Stimulated activated CD8-positive, alpha-beta memory T cell treated with anti-CD3 and anti-CD28 coated beads, Interleukin-15, amount 100 ng/mL, for 24 hours (primary cell): ENCODE results near the gene PSG2.
"Not testable (repeated sequence)": the region's sequence is repeated elsewhere in the genome, so short reads cannot be mapped to it uniquely, and the experiment has no call there.

Experiments used
- DNase-seq: peaks from one replicate; pipeline ENCODE4 v3.0.0-alpha.2; 2020; ENCODE audit warnings: low read depth

Gene PSG2

GRCh38 chr19:43082601-43083000, at the start of gene PSG2:
Gene PSG2, minus strand, starts transcription at chr19:43082701. Its CDS starts 132 bp downstream, at chr19:43082569.
- not testable (repeated sequence) for DNase-seq

GRCh38 chr19:43131281-43131842, 48.9 kb upstream of the PSG2 start:
- DNase-seq, result not testable (repeated sequence)

GRCh38 chr19:43129197-43129596, 46.7 kb upstream of the PSG2 start:
- not testable (repeated sequence) for DNase-seq

GRCh38 chr19:43127336-43127735, 44.8 kb upstream of the PSG2 start:
- DNase-seq, result not testable (repeated sequence)

GRCh38 chr19:43126720-43127119, 44.2 kb upstream of the PSG2 start:
- no peak for DNase-seq

GRCh38 chr19:43124360-43124759, 41.9 kb upstream of the PSG2 start:
- DNase-seq, result no peak

GRCh38 chr19:43120433-43121026, 38.0 kb upstream of the PSG2 start:
- not testable (repeated sequence) for DNase-seq

GRCh38 chr19:43119526-43119925, 37.0 kb upstream of the PSG2 start:
- DNase-seq, result not testable (repeated sequence)

GRCh38 chr19:43116421-43116820, 33.9 kb upstream of the PSG2 start:
- not testable (repeated sequence) for DNase-seq

GRCh38 chr19:43115548-43115947, 33.0 kb upstream of the PSG2 start:
- not testable (repeated sequence) for DNase-seq

- not testable (repeated sequence) for DNase-seq
Measured at GRCh38 chr19:43115064-43115463, 32.6 kb upstream of the PSG2 start.

GRCh38 chr19:43114626-43115025, 32.1 kb upstream of the PSG2 start:
- DNase-seq, result not testable (repeated sequence)

- not testable (repeated sequence) for DNase-seq
Measured at GRCh38 chr19:43107401-43107800, 24.9 kb upstream of the PSG2 start.

GRCh38 chr19:43105496-43105895, 23.0 kb upstream of the PSG2 start:
- DNase-seq, result no peak

GRCh38 chr19:43104215-43104850, 21.8 kb upstream of the PSG2 start:
- DNase-seq, result not testable (repeated sequence)

- DNase-seq, result no peak
Measured at GRCh38 chr19:43101950-43102349, 19.4 kb upstream of the PSG2 start.

GRCh38 chr19:43098416-43098815, 15.9 kb upstream of the PSG2 start:
- not testable (repeated sequence) for DNase-seq

GRCh38 chr19:43087702-43088340, 5.3 kb upstream of the PSG2 start:
- DNase-seq, result not testable (repeated sequence)

GRCh38 chr19:43085796-43086530, 3.5 kb upstream of the PSG2 start:
- DNase-seq, result not testable (repeated sequence)

GRCh38 chr19:43084196-43084832, 1.8 kb upstream of the PSG2 start:
- not testable (repeated sequence) for DNase-seq

GRCh38 chr19:43083721-43084120, 1.2 kb upstream of the PSG2 start:
- DNase-seq, result not testable (repeated sequence)

- DNase-seq, result no peak
Measured at GRCh38 chr19:43078311-43078710, 4.2 kb downstream of the PSG2 start.
